ENCODE results near the gene ITPR2.

The ITPR2 gene

GRCh38 chr12:26808766-26809476 is 24.1 kb downstream of the ITPR2 start:
- TF ChIP-seq POLR2AphosphoS5 (IDR thresholded peaks at IDR 0.05; ENCODE audit: low read depth), result no peak
- no peak for TF ChIP-seq SPI1 (IDR thresholded peaks at IDR 0.05; ENCODE audit: borderline replicate concordance, low read depth)
- no peak for TF ChIP-seq GABPA (IDR thresholded peaks at IDR 0.05; ENCODE audit: low read depth)
- TF ChIP-seq REST (IDR thresholded peaks at IDR 0.05; ENCODE audit: insufficient replicate concordance, low read depth), result no peak
- TF ChIP-seq CTCF (IDR thresholded peaks at IDR 0.05; ENCODE audit: insufficient read depth, low read length), result no peak
- Histone ChIP-seq H3K4me3 (replicated peaks; ENCODE audit: insufficient read depth, low read length) (no peak overlapping the region), H3K27ac (replicated peaks) (no peak overlapping the region), H3K27me3 (ENCODE audit: insufficient read depth, poor library complexity, severe bottlenecking) (no peaks in the 10 kb centered on the region)
- DNase-seq (ENCODE audit: low read depth in 1 of 2, low spot score in 1 of 2), result no peak

GRCh38 chr12:26807292-26807691 is 25.7 kb downstream of the ITPR2 start:
- Histone ChIP-seq H3K4me3 (replicated peaks; ENCODE audit: insufficient read depth, low read length) (no peak overlapping the region), H3K27me3 (ENCODE audit: insufficient read depth, poor library complexity, severe bottlenecking) (no peaks in the 10 kb centered on the region), H3K27ac (replicated peaks) (no peak overlapping the region)
- TF ChIP-seq REST (IDR thresholded peaks at IDR 0.05; ENCODE audit: insufficient replicate concordance, low read depth) (no peak), GABPA (IDR thresholded peaks at IDR 0.05; ENCODE audit: low read depth) (no peak), CTCF (IDR thresholded peaks at IDR 0.05; ENCODE audit: insufficient read depth, low read length) (no peak), SPI1 (IDR thresholded peaks at IDR 0.05; ENCODE audit: borderline replicate concordance, low read depth) (no peak), POLR2AphosphoS5 (IDR thresholded peaks at IDR 0.05; ENCODE audit: low read depth) (no peak)
- no peak for DNase-seq (ENCODE audit: low read depth in 1 of 2, low spot score in 1 of 2)

- DNase-seq (ENCODE audit: low read depth in 1 of 2, low spot score in 1 of 2), result no peak
- Histone ChIP-seq H3K27ac (replicated peaks) (no peak overlapping the region), H3K27me3 (ENCODE audit: insufficient read depth, poor library complexity, severe bottlenecking) (no peaks in the 10 kb centered on the region), H3K4me3 (replicated peaks; ENCODE audit: insufficient read depth, low read length) (no peak overlapping the region)
- no peak for TF ChIP-seq SPI1 (IDR thresholded peaks at IDR 0.05; ENCODE audit: borderline replicate concordance, low read depth)
- no peak for TF ChIP-seq REST (IDR thresholded peaks at IDR 0.05; ENCODE audit: insufficient replicate concordance, low read depth)
Observed at GRCh38 chr12:26806556-26806955, 26.4 kb downstream of the ITPR2 start.

All from HL-60 (cell line).